ENCODE measurements around the gene NFAM1.

DNA sequence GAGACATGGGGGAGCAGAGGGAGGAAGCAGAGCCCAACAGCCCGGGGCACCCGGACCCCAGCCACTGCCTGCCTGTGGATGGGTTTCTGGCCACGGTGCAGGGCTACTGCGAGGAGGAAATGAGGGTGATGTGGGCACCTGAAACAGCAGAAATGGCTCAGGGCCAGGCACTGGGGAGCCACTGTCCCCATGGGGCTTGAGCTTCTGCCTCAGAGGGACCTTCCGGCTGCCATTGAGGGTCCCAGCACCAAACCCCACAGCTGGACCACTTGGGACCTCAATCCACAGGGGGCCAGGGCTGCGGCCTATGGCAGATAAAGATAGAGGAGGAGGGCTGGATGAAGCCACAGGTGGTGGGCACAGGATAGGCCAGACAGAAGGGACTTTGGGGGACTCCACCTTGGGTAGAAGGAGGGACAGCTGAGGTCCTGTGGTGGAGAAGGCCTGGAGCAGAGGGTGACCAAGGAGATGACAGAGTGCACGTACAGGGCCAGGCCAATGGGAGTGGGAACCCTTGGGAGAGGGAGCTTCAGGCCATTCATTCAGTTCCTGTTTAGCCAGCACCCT is 48.3 kb downstream of the NFAM1 start:
- no peak for TF ChIP-seq POLR2A (IDR thresholded peaks at IDR 0.05)
- TF ChIP-seq, protein P1, sequence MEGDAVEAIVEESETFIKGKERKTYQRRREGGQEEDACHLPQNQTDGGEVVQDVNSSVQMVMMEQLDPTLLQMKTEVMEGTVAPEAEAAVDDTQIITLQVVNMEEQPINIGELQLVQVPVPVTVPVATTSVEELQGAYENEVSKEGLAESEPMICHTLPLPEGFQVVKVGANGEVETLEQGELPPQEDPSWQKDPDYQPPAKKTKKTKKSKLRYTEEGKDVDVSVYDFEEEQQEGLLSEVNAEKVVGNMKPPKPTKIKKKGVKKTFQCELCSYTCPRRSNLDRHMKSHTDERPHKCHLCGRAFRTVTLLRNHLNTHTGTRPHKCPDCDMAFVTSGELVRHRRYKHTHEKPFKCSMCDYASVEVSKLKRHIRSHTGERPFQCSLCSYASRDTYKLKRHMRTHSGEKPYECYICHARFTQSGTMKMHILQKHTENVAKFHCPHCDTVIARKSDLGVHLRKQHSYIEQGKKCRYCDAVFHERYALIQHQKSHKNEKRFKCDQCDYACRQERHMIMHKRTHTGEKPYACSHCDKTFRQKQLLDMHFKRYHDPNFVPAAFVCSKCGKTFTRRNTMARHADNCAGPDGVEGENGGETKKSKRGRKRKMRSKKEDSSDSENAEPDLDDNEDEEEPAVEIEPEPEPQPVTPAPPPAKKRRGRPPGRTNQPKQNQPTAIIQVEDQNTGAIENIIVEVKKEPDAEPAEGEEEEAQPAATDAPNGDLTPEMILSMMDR (IDR thresholded peaks at IDR 0.05): no peak
